ENCODE results near the gene UXS1.
A peak's percentile ranks its signal among the peaks of the same experiment; 100 is the strongest.

UXS1 gene

DNA sequence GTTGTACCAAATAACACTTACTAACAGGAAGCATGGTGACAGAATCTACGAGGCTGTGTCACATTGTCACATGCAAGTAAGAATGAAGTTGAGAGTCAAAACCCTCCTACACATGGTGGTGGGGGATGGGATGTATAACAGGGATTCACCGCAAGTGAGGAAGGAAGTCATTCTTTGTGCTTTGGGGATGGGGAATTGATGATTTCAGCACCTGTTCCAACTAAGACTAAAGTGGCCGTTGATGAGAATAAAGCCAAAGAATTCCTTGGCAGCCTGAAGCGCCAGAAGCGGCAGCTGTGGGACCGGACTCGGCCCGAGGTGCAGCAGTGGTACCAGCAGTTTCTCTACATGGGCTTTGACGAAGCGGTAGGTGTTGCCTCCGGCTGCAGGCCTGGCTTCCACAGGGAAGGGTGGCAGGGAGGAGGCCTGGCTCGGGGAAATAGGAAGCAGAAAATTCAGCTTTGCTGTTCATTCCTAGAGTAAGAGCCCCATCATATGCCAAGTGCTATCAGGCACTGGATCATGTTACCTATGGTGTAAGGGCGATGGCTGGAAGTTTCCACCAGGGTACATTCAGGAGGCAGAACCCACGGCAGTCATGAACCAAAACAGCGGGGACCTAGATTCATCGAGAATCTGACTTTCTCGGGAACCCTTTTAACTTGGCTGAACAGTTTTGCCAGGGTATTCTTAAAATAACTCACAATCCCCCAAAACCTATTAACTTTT is 120.3 kb downstream of the UXS1 start:
- DNase-seq = no peak

GRCh38 chr2:106070181-106070580 is 123.9 kb downstream of the UXS1 start:
- no peak for DNase-seq

GRCh38 chr2:106068451-106068850 is 125.7 kb downstream of the UXS1 start:
- no peak for DNase-seq

DNA sequence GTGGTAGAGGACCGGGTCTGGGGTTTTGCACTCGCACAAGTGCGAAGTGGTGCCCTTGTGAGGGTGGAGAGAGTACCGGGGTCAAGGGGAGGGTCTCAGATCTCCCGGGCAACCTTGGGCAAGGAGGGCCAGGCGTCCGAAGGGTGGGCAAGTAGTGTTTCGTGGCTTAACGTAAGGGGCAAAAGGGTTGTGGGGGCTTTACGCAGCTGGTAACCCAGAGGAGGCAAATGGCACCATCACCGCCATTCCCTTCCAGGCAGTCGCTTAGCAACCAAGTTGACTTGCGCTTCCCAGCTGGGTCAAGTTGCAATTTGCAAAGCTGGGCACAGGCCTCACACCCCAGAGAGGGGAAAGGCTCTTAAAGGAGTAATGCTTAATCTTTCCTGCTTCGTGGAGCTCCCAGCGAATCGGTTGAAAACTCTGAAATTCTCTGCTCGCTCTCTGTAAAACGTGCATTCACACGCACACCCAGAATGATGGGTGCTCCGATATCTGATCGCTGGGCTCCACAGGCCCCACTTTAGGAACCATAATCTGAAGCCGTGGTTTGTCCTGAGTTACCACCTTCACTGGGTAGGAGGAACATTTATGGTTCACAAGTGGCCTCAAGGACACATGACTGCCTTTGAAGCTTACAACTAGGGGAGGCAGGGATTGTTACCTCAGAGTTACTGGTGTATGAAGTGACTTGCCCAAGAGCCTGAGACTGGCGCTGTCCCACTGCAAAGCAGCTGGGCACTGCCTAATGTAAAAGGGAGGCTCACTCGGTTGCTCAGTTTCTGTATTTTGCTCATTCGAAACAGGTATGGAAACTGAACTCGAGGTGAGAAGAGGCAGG is 127.9 kb downstream of the UXS1 start:
- no peak for DNase-seq

- peak; percentile 32 for DNase-seq
Observed at GRCh38 chr2:106065268-106065982, 128.7 kb downstream of the UXS1 start.

- no peak for DNase-seq
Observed at GRCh38 chr2:106063181-106063580, 130.9 kb downstream of the UXS1 start.

DNA sequence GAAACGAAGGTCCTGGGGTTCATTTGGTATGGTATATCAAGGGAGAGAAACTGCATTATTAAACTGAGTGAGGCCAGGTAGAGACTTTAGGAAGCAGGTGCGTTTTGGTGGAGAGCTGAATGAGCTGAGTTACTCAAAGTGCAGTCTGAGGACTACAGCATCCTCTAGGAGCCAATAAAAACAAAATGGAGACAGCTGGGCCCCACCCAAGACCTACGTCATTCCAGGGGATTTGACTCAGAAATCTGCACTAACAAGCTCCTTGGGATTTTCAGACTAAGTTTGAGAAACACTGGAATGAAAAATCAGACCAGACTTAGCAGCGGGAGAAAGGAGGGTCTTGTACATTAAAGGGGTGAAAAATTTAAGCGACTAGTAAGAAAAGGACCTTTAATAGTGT is 131.5 kb downstream of the UXS1 start:
- DNase-seq = no peak

DNA sequence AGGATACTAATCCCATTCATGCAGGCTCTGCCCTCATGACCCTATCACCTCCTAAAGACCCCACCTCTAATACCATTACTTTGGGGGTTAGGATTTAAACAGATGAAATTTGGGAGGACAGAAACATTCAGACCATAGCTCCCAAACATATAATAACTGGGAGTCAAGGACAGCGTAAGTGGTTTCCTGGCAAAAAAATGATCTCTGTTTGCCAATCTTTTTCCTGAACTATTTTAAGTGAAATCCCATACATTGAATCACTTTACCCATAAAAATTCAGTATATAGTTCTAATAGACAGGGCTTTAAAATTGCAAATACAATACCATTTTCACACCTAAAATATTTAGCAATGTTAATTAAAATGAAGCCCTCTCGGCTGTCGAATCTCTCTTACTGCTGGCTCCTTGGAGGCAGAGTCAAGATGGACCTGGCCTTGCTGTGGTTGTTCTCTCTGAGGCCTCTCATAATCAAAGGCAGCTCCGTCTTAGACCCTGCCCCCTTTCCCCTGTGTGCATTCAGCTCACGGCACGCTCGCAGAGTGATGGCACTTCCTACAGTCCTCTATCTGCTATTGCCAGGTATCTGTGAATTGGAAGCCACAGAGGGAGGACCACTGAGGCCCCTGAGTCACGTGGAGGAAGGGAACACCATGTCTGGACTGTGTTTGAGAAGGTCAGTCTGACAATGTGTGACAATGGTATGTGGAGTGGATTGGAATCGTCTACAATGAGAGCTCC is 132.3 kb downstream of the UXS1 start:
- DNase-seq = no peak

DNA sequence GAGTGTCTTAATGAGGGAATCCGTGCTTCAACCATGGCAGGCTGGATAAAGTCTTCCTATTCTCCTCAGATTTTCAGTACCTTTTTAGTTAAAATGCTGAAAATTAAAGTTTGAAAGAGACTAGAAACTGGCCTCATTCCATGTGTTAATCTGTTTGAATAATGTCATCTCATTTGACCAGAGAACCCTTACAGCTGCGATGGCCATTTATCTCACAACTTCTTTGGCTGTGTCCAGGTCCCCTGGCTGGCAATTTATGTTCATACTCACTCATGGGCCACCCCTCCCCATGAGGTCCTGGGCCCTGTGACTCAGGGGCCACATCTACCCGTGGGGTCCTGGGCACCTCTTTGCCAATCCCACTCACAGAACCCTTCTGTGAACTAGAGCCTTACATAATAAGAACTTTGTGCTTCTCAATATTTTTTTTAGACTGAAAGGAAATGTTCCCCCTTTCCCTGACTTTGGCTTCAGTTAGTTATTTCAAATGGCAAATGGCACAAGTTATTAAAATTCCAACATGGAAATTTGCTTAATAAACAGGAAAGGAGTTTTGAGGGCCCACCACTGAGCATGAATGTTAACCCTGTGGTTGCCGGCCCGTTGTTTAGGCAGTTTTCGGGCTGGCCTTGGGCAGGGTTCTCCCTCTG is 134.6 kb downstream of the UXS1 start:
- no peak for DNase-seq

- no peak for DNase-seq
Observed at GRCh38 chr2:106058469-106059137, 135.5 kb downstream of the UXS1 start.

GRCh38 chr2:106057206-106057605 is 136.9 kb downstream of the UXS1 start:
- peak; percentile 26 for DNase-seq

DNA sequence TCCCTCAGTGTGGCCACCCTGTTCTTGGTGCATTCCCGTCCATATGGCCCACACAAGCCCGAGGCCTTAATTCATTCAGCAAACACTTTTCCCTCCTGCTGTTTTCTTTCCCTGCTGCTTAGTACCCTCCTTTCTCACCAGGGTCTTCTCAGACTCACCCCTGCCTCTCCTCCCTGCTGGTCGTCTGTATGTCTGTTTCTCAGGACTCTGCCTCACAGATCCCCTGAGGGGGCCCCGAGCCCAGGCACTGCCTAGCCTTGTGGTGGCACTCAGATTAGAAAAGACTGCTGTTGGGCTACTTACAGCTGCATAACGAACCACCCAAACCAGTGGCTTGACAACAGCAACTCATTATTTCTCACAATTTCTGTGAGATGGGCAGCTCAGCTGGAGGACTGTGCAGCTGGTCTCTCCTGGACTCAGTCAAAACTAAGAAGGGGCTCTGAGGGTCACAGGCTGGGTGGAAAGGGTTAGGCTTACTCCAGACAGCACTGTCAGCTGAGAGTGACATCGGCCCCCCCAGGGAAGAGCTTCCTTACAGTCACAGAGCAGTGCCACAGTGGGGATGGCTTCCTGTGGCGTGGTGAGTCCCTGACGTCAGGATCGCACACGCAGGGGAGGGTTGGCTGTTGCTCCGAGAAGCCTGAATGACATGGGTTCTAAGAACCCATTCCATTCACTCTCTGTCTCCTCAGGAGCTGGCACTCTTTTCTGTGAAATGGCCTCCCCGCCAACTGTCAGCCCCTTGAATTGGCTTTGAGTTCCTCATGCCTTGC is 139.0 kb downstream of the UXS1 start:
- no peak for DNase-seq

- DNase-seq = no peak
Observed at GRCh38 chr2:106054321-106054720, 139.8 kb downstream of the UXS1 start.

- no peak for DNase-seq
Observed at GRCh38 chr2:106053581-106053980, 140.5 kb downstream of the UXS1 start.

- no peak for DNase-seq
Observed at GRCh38 chr2:106053116-106053515, 141.0 kb downstream of the UXS1 start.

DNA sequence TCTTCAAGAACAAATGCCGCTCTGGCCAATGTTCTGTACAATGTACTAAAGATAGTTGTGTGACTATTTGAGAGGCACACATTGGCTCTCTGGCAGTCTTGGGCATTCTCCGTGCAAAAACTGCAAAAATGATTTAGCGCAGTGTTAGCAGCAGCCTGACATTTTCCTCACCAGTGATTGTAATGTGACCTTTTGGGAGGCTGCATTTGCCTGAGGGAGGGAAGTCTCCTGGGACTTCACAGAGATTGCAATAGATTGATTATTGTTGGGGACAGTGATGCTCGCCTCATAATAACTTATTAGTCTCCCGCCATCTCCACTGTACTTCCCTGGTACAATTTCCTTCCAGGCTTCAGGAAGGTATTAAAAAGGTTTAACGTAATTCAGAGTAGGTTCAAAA is 149.2 kb downstream of the UXS1 start:
- DNase-seq = no peak

- no peak for DNase-seq
Observed at GRCh38 chr2:106044021-106044420, 150.1 kb downstream of the UXS1 start.
